ENCODE results near the gene COL11A1.
"Not testable (repeated sequence)": the region's sequence is repeated elsewhere in the genome, so short reads cannot be mapped to it uniquely, and the experiment has no call there.

Gene COL11A1

GRCh38 chr1:102853136-102853535, 255.2 kb downstream of the COL11A1 start:
- no peak overlapping the region for H3K9ac ChIP-seq (ENCODE audit: low read depth in 1 of 2, low read length in 2 of 2)
- no peaks in the 10 kb centered on the region for H3K9me3 ChIP-seq (ENCODE audit: control insufficient read depth in 2 of 2, low read length in 2 of 2)
- H3K4me1 ChIP-seq (ENCODE audit: control insufficient read depth in 2 of 2, insufficient read depth in 2 of 2, low read length in 2 of 2) = no peaks in the 10 kb centered on the region
- H3K36me3 ChIP-seq (ENCODE audit: control insufficient read depth in 2 of 2, insufficient read depth in 2 of 2, low read length in 2 of 2) = no peaks in the 10 kb centered on the region
- no peaks in the 10 kb centered on the region for H3K27me3 ChIP-seq (ENCODE audit: control insufficient read depth in 2 of 2, insufficient read depth in 2 of 2, low read length in 2 of 2)
- H3K27ac ChIP-seq (ENCODE audit: low read depth in 2 of 2, low read length in 2 of 2) = no peak overlapping the region
- no peak overlapping the region for H3K4me3 ChIP-seq (ENCODE audit: low read length in 2 of 2)

- Histone ChIP-seq H3K27me3 (ENCODE audit: control insufficient read depth in 2 of 2, insufficient read depth in 2 of 2, low read length in 2 of 2) (no peaks in the 10 kb centered on the region), H3K27ac (ENCODE audit: low read depth in 2 of 2, low read length in 2 of 2) (no peak overlapping the region), H3K9me3 (ENCODE audit: control insufficient read depth in 2 of 2, low read length in 2 of 2) (no peaks in the 10 kb centered on the region)
Observed at GRCh38 chr1:102852613-102853012, 255.7 kb downstream of the COL11A1 start.

GRCh38 chr1:102851616-102852015, 256.7 kb downstream of the COL11A1 start:
- no peak overlapping the region for H3K9ac ChIP-seq (ENCODE audit: low read depth in 1 of 2, low read length in 2 of 2)
- no peak overlapping the region for H3K27ac ChIP-seq (ENCODE audit: low read depth in 2 of 2, low read length in 2 of 2)
- no peaks in the 10 kb centered on the region for H3K4me1 ChIP-seq (ENCODE audit: control insufficient read depth in 2 of 2, insufficient read depth in 2 of 2, low read length in 2 of 2)
- H3K4me3 ChIP-seq (ENCODE audit: low read length in 2 of 2) = no peak overlapping the region
- no peaks in the 10 kb centered on the region for H3K36me3 ChIP-seq (ENCODE audit: control insufficient read depth in 2 of 2, insufficient read depth in 2 of 2, low read length in 2 of 2)
- no peaks in the 10 kb centered on the region for H3K9me3 ChIP-seq (ENCODE audit: control insufficient read depth in 2 of 2, low read length in 2 of 2)
- H3K27me3 ChIP-seq (ENCODE audit: control insufficient read depth in 2 of 2, insufficient read depth in 2 of 2, low read length in 2 of 2) = no peaks in the 10 kb centered on the region

More at GRCh38 chr1:102852613-102853012, 255.7 kb downstream of the COL11A1 start:
- Histone ChIP-seq H3K4me3 (ENCODE audit: low read length in 2 of 2) (no peak overlapping the region), H3K9ac (ENCODE audit: low read depth in 1 of 2, low read length in 2 of 2) (no peak overlapping the region), H3K36me3 (ENCODE audit: control insufficient read depth in 2 of 2, insufficient read depth in 2 of 2, low read length in 2 of 2) (no peaks in the 10 kb centered on the region), H3K4me1 (ENCODE audit: control insufficient read depth in 2 of 2, insufficient read depth in 2 of 2, low read length in 2 of 2) (no peaks in the 10 kb centered on the region)

GRCh38 chr1:102842606-102843005, 265.7 kb downstream of the COL11A1 start:
- Histone ChIP-seq H3K4me1 (ENCODE audit: control insufficient read depth in 2 of 2, insufficient read depth in 2 of 2, low read length in 2 of 2) (no peaks in the 10 kb centered on the region), H3K9me3 (ENCODE audit: control insufficient read depth in 2 of 2, low read length in 2 of 2) (no peaks in the 10 kb centered on the region), H3K27ac (ENCODE audit: low read depth in 2 of 2, low read length in 2 of 2) (no peak overlapping the region), H3K36me3 (ENCODE audit: control insufficient read depth in 2 of 2, insufficient read depth in 2 of 2, low read length in 2 of 2) (no peaks in the 10 kb centered on the region), H3K27me3 (ENCODE audit: control insufficient read depth in 2 of 2, insufficient read depth in 2 of 2, low read length in 2 of 2) (no peaks in the 10 kb centered on the region), H3K9ac (ENCODE audit: low read depth in 1 of 2, low read length in 2 of 2) (no peak overlapping the region), H3K4me3 (ENCODE audit: low read length in 2 of 2) (no peak overlapping the region)

- H3K9ac ChIP-seq (ENCODE audit: low read depth in 1 of 2, low read length in 2 of 2) = no peak overlapping the region
- H3K9me3 ChIP-seq (ENCODE audit: control insufficient read depth in 2 of 2, low read length in 2 of 2) = no peaks in the 10 kb centered on the region
- no peaks in the 10 kb centered on the region for H3K27me3 ChIP-seq (ENCODE audit: control insufficient read depth in 2 of 2, insufficient read depth in 2 of 2, low read length in 2 of 2)
- no peaks in the 10 kb centered on the region for H3K36me3 ChIP-seq (ENCODE audit: control insufficient read depth in 2 of 2, insufficient read depth in 2 of 2, low read length in 2 of 2)
- H3K27ac ChIP-seq (ENCODE audit: low read depth in 2 of 2, low read length in 2 of 2) = no peak overlapping the region
- H3K4me1 ChIP-seq (ENCODE audit: control insufficient read depth in 2 of 2, insufficient read depth in 2 of 2, low read length in 2 of 2) = no peaks in the 10 kb centered on the region
- no peak overlapping the region for H3K4me3 ChIP-seq (ENCODE audit: low read length in 2 of 2)
Observed at GRCh38 chr1:102840741-102841140, 267.6 kb downstream of the COL11A1 start.

- Histone ChIP-seq H3K4me1 (ENCODE audit: control insufficient read depth in 2 of 2, insufficient read depth in 2 of 2, low read length in 2 of 2) (no peaks in the 10 kb centered on the region), H3K36me3 (ENCODE audit: control insufficient read depth in 2 of 2, insufficient read depth in 2 of 2, low read length in 2 of 2) (no peaks in the 10 kb centered on the region), H3K4me3 (ENCODE audit: low read length in 2 of 2) (no peak overlapping the region), H3K27ac (ENCODE audit: low read depth in 2 of 2, low read length in 2 of 2) (no peak overlapping the region), H3K9ac (ENCODE audit: low read depth in 1 of 2, low read length in 2 of 2) (no peak overlapping the region), H3K9me3 (ENCODE audit: control insufficient read depth in 2 of 2, low read length in 2 of 2) (no peaks in the 10 kb centered on the region), H3K27me3 (ENCODE audit: control insufficient read depth in 2 of 2, insufficient read depth in 2 of 2, low read length in 2 of 2) (no peaks in the 10 kb centered on the region)
Observed at GRCh38 chr1:102838016-102838415, 270.3 kb downstream of the COL11A1 start.

GRCh38 chr1:102837551-102837950, 270.8 kb downstream of the COL11A1 start:
- no peaks in the 10 kb centered on the region for H3K4me1 ChIP-seq (ENCODE audit: control insufficient read depth in 2 of 2, insufficient read depth in 2 of 2, low read length in 2 of 2)
- H3K27me3 ChIP-seq (ENCODE audit: control insufficient read depth in 2 of 2, insufficient read depth in 2 of 2, low read length in 2 of 2) = no peaks in the 10 kb centered on the region
- no peak overlapping the region for H3K9ac ChIP-seq (ENCODE audit: low read depth in 1 of 2, low read length in 2 of 2)
- no peak overlapping the region for H3K27ac ChIP-seq (ENCODE audit: low read depth in 2 of 2, low read length in 2 of 2)
- H3K9me3 ChIP-seq (ENCODE audit: control insufficient read depth in 2 of 2, low read length in 2 of 2) = no peaks in the 10 kb centered on the region
- no peak overlapping the region for H3K4me3 ChIP-seq (ENCODE audit: low read length in 2 of 2)
- H3K36me3 ChIP-seq (ENCODE audit: control insufficient read depth in 2 of 2, insufficient read depth in 2 of 2, low read length in 2 of 2) = no peaks in the 10 kb centered on the region

- no peaks in the 10 kb centered on the region for H3K36me3 ChIP-seq (ENCODE audit: control insufficient read depth in 2 of 2, insufficient read depth in 2 of 2, low read length in 2 of 2)
- no peak overlapping the region for H3K9ac ChIP-seq (ENCODE audit: low read depth in 1 of 2, low read length in 2 of 2)
- no peak overlapping the region for H3K27ac ChIP-seq (ENCODE audit: low read depth in 2 of 2, low read length in 2 of 2)
- H3K4me1 ChIP-seq (ENCODE audit: control insufficient read depth in 2 of 2, insufficient read depth in 2 of 2, low read length in 2 of 2) = no peaks in the 10 kb centered on the region
- no peaks in the 10 kb centered on the region for H3K27me3 ChIP-seq (ENCODE audit: control insufficient read depth in 2 of 2, insufficient read depth in 2 of 2, low read length in 2 of 2)
- H3K9me3 ChIP-seq (ENCODE audit: control insufficient read depth in 2 of 2, low read length in 2 of 2) = no peaks in the 10 kb centered on the region
- H3K4me3 ChIP-seq (ENCODE audit: low read length in 2 of 2) = no peak overlapping the region
Observed at GRCh38 chr1:102836991-102837390, 271.3 kb downstream of the COL11A1 start.

- no peaks in the 10 kb centered on the region for H3K36me3 ChIP-seq (ENCODE audit: control insufficient read depth in 2 of 2, insufficient read depth in 2 of 2, low read length in 2 of 2)
- no peak overlapping the region for H3K27ac ChIP-seq (ENCODE audit: low read depth in 2 of 2, low read length in 2 of 2)
- H3K4me3 ChIP-seq (ENCODE audit: low read length in 2 of 2) = no peak overlapping the region
- H3K4me1 ChIP-seq (ENCODE audit: control insufficient read depth in 2 of 2, insufficient read depth in 2 of 2, low read length in 2 of 2) = no peaks in the 10 kb centered on the region
- no peak overlapping the region for H3K9ac ChIP-seq (ENCODE audit: low read depth in 1 of 2, low read length in 2 of 2)
- H3K9me3 ChIP-seq (ENCODE audit: control insufficient read depth in 2 of 2, low read length in 2 of 2) = no peaks in the 10 kb centered on the region
- H3K27me3 ChIP-seq (ENCODE audit: control insufficient read depth in 2 of 2, insufficient read depth in 2 of 2, low read length in 2 of 2) = no peaks in the 10 kb centered on the region
Observed at GRCh38 chr1:102834688-102835320, 273.5 kb downstream of the COL11A1 start.

- Histone ChIP-seq H3K36me3 (ENCODE audit: control insufficient read depth in 2 of 2, insufficient read depth in 2 of 2, low read length in 2 of 2) (no peaks in the 10 kb centered on the region), H3K27ac (ENCODE audit: low read depth in 2 of 2, low read length in 2 of 2) (no peak overlapping the region), H3K9ac (ENCODE audit: low read depth in 1 of 2, low read length in 2 of 2) (no peak overlapping the region), H3K4me3 (ENCODE audit: low read length in 2 of 2) (no peak overlapping the region), H3K4me1 (ENCODE audit: control insufficient read depth in 2 of 2, insufficient read depth in 2 of 2, low read length in 2 of 2) (no peaks in the 10 kb centered on the region), H3K9me3 (ENCODE audit: control insufficient read depth in 2 of 2, low read length in 2 of 2) (no peaks in the 10 kb centered on the region), H3K27me3 (ENCODE audit: control insufficient read depth in 2 of 2, insufficient read depth in 2 of 2, low read length in 2 of 2) (no peaks in the 10 kb centered on the region)
Observed at GRCh38 chr1:102833151-102833550, 275.2 kb downstream of the COL11A1 start.

GRCh38 chr1:102826706-102827105, 281.6 kb downstream of the COL11A1 start:
- H3K36me3 ChIP-seq (ENCODE audit: control insufficient read depth in 2 of 2, insufficient read depth in 2 of 2, low read length in 2 of 2); H3K9me3 ChIP-seq (ENCODE audit: control insufficient read depth in 2 of 2, low read length in 2 of 2); H3K9ac ChIP-seq (ENCODE audit: low read depth in 1 of 2, low read length in 2 of 2); H3K4me3 ChIP-seq (ENCODE audit: low read length in 2 of 2); H3K27ac ChIP-seq (ENCODE audit: low read depth in 2 of 2, low read length in 2 of 2); H3K4me1 ChIP-seq (ENCODE audit: control insufficient read depth in 2 of 2, insufficient read depth in 2 of 2, low read length in 2 of 2); H3K27me3 ChIP-seq (ENCODE audit: control insufficient read depth in 2 of 2, insufficient read depth in 2 of 2, low read length in 2 of 2): not testable (repeated sequence)
